GM23338 (cell line): Measurements from ENCODE around the gene PTER. TPM values are rescaled to one million over a fixed set of nuclear protein-coding genes. Genes with fewer than 3 reads are reported as not detected.

Experiments
- ATAC-seq: fragments of 200-7000 bp; cut with Tn5 transposase; 3 replicates; pipeline ENCODE4 v1.9.1; 2020
- DNase-seq: peaks from one replicate; pipeline ENCODE4 v3.0.0-alpha.2; 2015; ENCODE audit warnings: low spot score
- H2AFZ ChIP-seq: fragments of 200-600 bp; sonication (generic); 2 replicates; pipeline ENCODE4 v1.8.0; 2016; ENCODE audit warnings: antibody characterized with exemption, mild to moderate bottlenecking, moderate library complexity
- H3F3A ChIP-seq: fragments of 200-600 bp; sonication (generic); replicated peaks from 2 replicates; pipeline ENCODE4 v1.8.0; 2017; ENCODE audit warnings: antibody characterized with exemption, mixed run types, low read depth
- H3K27ac ChIP-seq: fragments of 200-600 bp; sonication (generic); 2 replicates; pipeline ENCODE4 v1.6.1; 2016; ENCODE audit warnings: low read depth
- H3K27me3 ChIP-seq: fragments of 200-600 bp; sonication (generic); 2 replicates; pipeline ENCODE4 v1.8.0; 2016; ENCODE audit warnings: mild to moderate bottlenecking, mixed run types, moderate library complexity; ENCODE audit not compliant: insufficient read depth
- H3K36me3 ChIP-seq: fragments of 200-600 bp; sonication (generic); 2 replicates; pipeline ENCODE4 v1.8.0; 2016; ENCODE audit warnings: mild to moderate bottlenecking; ENCODE audit not compliant: insufficient read depth
- H3K4me1 ChIP-seq: fragments of 200-600 bp; sonication (generic); 2 replicates; pipeline ENCODE4 v1.8.0; 2016; ENCODE audit warnings: mild to moderate bottlenecking, moderate library complexity; ENCODE audit not compliant: insufficient read depth
- H3K4me2 ChIP-seq: fragments of 200-600 bp; sonication (generic); 2 replicates; pipeline ENCODE4 v1.7.1; 2017; ENCODE audit warnings: mixed run types
- H3K4me3 ChIP-seq: fragments of 200-600 bp; sonication (generic); 2 replicates; pipeline ENCODE4 v1.6.1; 2016; ENCODE audit warnings: mixed run types
- H3K79me2 ChIP-seq: fragments of 200-600 bp; sonication (generic); replicated peaks from 2 replicates; pipeline ENCODE4 v1.8.0; 2017; ENCODE audit warnings: mild to moderate bottlenecking; ENCODE audit not compliant: insufficient read depth
- H3K9me2 ChIP-seq: fragments of 200-600 bp; sonication (generic); 2 replicates; pipeline ENCODE4 v1.8.0; 2017; ENCODE audit not compliant: insufficient read depth
- H4K20me1 ChIP-seq: fragments of 200-600 bp; sonication (generic); replicated peaks from 2 replicates; pipeline ENCODE4 v1.8.0; 2017; ENCODE audit warnings: mild to moderate bottlenecking; ENCODE audit not compliant: insufficient read depth
- H3K27ac Mint-ChIP-seq: 2 replicates; pipeline ENCODE4 v1.8.0; 2020; ENCODE audit warnings: inconsistent platforms, mild to moderate bottlenecking, moderate library complexity, mixed read lengths
- H3K27me3 Mint-ChIP-seq: 3 replicates; pipeline ENCODE4 v1.8.0; 2022; ENCODE audit warnings: low read depth, mild to moderate bottlenecking, moderate library complexity, mixed read lengths, inconsistent platforms; ENCODE audit not compliant: insufficient read depth, poor library complexity
- H3K36me3 Mint-ChIP-seq: 3 replicates; pipeline ENCODE4 v1.8.0; 2021; ENCODE audit warnings: low read depth, mild to moderate bottlenecking, inconsistent platforms, moderate library complexity, mixed read lengths
- H3K4me1 Mint-ChIP-seq: 3 replicates; pipeline ENCODE4 v1.8.0; 2020; ENCODE audit warnings: mild to moderate bottlenecking, inconsistent platforms, mixed read lengths
- H3K4me3 Mint-ChIP-seq: 3 replicates; pipeline ENCODE4 v1.8.0; 2021; ENCODE audit warnings: moderate library complexity, mild to moderate bottlenecking, inconsistent platforms, mixed read lengths
- H3K9me3 Mint-ChIP-seq: 3 replicates; pipeline ENCODE4 v1.8.0; 2020; ENCODE audit warnings: moderate library complexity, mild to moderate bottlenecking, inconsistent platforms, mixed read lengths
- ETS1 ChIP-seq: IDR thresholded peaks from 2 replicates; pipeline ENCODE4 v1.6.1; 2016; ENCODE audit warnings: antibody characterized with exemption
- POLR2AphosphoS5 ChIP-seq: IDR thresholded peaks from 2 replicates; pipeline ENCODE4 v1.6.1; 2016; ENCODE audit warnings: antibody characterized with exemption, low read depth
- STAT1 ChIP-seq: IDR thresholded peaks from one replicate; pipeline ENCODE4 v1.6.1; 2016; ENCODE audit warnings: antibody characterized with exemption; ENCODE audit not compliant: unreplicated experiment
- ZNF114 ChIP-seq: fragments of 250-450 bp; sonication (Bioruptor Pico); IDR thresholded peaks from 2 replicates; pipeline ENCODE4 v1.5.0; 2020; ENCODE audit warnings: mild to moderate bottlenecking, moderate library complexity
- ZNF331 ChIP-seq: fragments of 250-450 bp; sonication (Bioruptor Pico); IDR thresholded peaks from 2 replicates; pipeline ENCODE4 v1.5.0; 2020; ENCODE audit warnings: low read depth, mild to moderate bottlenecking, moderate library complexity
- ZNF462 ChIP-seq: fragments of 250-450 bp; sonication (Bioruptor Pico); IDR thresholded peaks from 2 replicates; pipeline ENCODE4 v1.5.0; 2020; ENCODE audit warnings: mild to moderate bottlenecking, moderate library complexity
- polyA plus RNA-seq: library from polyadenylated mRNA; unstranded; fragments of >200 nt; fragmentation: Nextera tagmentation; extraction: Ambion mirVana; gene quantifications from 2 replicates; pipeline ENCODE4 v1.2.1, GENCODE V29; 2016
- total RNA-seq: library from RNA; depleted of rRNA; stranded (reverse); fragments of >200 nt; shearing (Covaris generic); gene quantifications from 2 replicates; pipeline ENCODE4 v1.2.3, GENCODE V29; 2014

Gene PTER
- total and polyA plus RNA-seq, 2 experiments from 2014 or later: 4.8 to 4.9 TPM

GRCh38 chr10:16547973-16548372, 111.2 kb downstream of the PTER start (continued):
- TF ChIP-seq ZNF462 (CRISPR knock-in tag): no peak

- Mint-ChIP-seq H3K4me3 (no peak overlapping the region), H3K4me1 (no peaks in the 10 kb centered on the region), H3K36me3 (no peaks in the 10 kb centered on the region), H3K9me3 (0 out of 3 replicates have a peak, but pooled peaks cover 4% of the 10 kb centered on the region), H3K27ac (no peak overlapping the region), H3K27me3 (peaks cover 2% of the 10 kb centered on the region)
- Histone ChIP-seq H3K4me1 (no peaks in the 10 kb centered on the region), H3K27me3 (no peaks in the 10 kb centered on the region), H3K36me3 (no peaks in the 10 kb centered on the region), H3K4me3 (no peak overlapping the region), H2AFZ (peak overlapping the region; percentile 52; the same call in 1 of the 2 replicates), H3F3A (no peaks in the 10 kb centered on the region), H3K79me2 (no peaks in the 10 kb centered on the region), H4K20me1 (no peaks in the 10 kb centered on the region), H3K4me2 (no peak overlapping the region), H3K9me2 (no peaks in the 10 kb centered on the region), H3K27ac (no peak overlapping the region)
- ATAC-seq (no peak), DNase-seq (no peak)
- TF ChIP-seq ZNF331 (CRISPR knock-in tag): no peak
- TF ChIP-seq POLR2AphosphoS5: no peak
- no peak for TF ChIP-seq ETS1
- TF ChIP-seq STAT1: no peak
- TF ChIP-seq ZNF114: no peak
Observed at GRCh38 chr10:16559236-16559773, 122.5 kb downstream of the PTER start.
